Gastroesophageal sphincter (tissue), 3 donors: Measurements from ENCODE around the gene PAK1.

Source experiments
- CTCF ChIP-seq, 4 experiments: fragments of 200-600 bp in 2 of 4; fragments of 450-650 bp in 2 of 4; sonication (generic) in 1 of 4; IDR thresholded peaks; one replicate each; pipeline ENCODE4 v1.5.1; 2017 to 2019; ENCODE audit warnings: antibody characterized with exemption in 4 of 4, mild to moderate bottlenecking in 2 of 4, moderate library complexity in 2 of 4
- POLR2A ChIP-seq, 2 donors: fragments of 450-650 bp; IDR thresholded peaks; one replicate each; pipeline ENCODE4 v1.6.1; 2017; ENCODE audit warnings: antibody characterized with exemption in 2 of 2, mild to moderate bottlenecking in 2 of 2, moderate library complexity in 1 of 2

GRCh38 chr11:77301510-77301909 lies 172.4 kb downstream of the PAK1 start, which contains the start of gene GDPD4:
- TF ChIP-seq POLR2A (IDR thresholded peaks at IDR 0.05) (no peak), CTCF (IDR thresholded peaks at IDR 0.05) (no peak)
